ENCODE results near the gene KCNIP3. TPM values are rescaled to one million over a fixed set of nuclear protein-coding genes. Genes with fewer than 3 reads are reported as not detected.

KCNIP3 gene
- total and polyA plus RNA-seq, 9 of the 15 experiments (the other 6 are each of a cell fraction or from before 2014, with no cell fraction given): 0.04 TPM; not detected in 8

DNA sequence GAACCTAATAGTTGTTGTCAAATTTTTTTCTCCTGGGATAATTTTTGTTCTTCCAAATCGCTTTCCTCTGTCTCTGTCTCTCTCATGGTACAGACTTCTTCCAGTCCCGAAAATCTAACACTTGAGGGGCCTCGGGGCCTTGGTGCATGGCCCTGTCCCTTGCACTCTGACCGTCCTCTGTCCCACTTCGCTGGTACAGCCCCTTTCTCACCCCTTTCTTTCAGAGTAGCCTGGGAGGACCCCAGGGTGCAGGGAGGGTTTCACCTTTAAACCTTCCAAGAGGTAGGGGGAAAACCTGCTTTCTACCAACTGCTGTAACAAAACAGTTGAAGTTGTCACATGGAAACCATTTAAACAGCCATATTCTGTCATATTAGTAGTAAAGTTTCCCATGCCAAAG lies 83.1 kb downstream of the KCNIP3 start (continued):
- TF ChIP-seq, protein P1, sequence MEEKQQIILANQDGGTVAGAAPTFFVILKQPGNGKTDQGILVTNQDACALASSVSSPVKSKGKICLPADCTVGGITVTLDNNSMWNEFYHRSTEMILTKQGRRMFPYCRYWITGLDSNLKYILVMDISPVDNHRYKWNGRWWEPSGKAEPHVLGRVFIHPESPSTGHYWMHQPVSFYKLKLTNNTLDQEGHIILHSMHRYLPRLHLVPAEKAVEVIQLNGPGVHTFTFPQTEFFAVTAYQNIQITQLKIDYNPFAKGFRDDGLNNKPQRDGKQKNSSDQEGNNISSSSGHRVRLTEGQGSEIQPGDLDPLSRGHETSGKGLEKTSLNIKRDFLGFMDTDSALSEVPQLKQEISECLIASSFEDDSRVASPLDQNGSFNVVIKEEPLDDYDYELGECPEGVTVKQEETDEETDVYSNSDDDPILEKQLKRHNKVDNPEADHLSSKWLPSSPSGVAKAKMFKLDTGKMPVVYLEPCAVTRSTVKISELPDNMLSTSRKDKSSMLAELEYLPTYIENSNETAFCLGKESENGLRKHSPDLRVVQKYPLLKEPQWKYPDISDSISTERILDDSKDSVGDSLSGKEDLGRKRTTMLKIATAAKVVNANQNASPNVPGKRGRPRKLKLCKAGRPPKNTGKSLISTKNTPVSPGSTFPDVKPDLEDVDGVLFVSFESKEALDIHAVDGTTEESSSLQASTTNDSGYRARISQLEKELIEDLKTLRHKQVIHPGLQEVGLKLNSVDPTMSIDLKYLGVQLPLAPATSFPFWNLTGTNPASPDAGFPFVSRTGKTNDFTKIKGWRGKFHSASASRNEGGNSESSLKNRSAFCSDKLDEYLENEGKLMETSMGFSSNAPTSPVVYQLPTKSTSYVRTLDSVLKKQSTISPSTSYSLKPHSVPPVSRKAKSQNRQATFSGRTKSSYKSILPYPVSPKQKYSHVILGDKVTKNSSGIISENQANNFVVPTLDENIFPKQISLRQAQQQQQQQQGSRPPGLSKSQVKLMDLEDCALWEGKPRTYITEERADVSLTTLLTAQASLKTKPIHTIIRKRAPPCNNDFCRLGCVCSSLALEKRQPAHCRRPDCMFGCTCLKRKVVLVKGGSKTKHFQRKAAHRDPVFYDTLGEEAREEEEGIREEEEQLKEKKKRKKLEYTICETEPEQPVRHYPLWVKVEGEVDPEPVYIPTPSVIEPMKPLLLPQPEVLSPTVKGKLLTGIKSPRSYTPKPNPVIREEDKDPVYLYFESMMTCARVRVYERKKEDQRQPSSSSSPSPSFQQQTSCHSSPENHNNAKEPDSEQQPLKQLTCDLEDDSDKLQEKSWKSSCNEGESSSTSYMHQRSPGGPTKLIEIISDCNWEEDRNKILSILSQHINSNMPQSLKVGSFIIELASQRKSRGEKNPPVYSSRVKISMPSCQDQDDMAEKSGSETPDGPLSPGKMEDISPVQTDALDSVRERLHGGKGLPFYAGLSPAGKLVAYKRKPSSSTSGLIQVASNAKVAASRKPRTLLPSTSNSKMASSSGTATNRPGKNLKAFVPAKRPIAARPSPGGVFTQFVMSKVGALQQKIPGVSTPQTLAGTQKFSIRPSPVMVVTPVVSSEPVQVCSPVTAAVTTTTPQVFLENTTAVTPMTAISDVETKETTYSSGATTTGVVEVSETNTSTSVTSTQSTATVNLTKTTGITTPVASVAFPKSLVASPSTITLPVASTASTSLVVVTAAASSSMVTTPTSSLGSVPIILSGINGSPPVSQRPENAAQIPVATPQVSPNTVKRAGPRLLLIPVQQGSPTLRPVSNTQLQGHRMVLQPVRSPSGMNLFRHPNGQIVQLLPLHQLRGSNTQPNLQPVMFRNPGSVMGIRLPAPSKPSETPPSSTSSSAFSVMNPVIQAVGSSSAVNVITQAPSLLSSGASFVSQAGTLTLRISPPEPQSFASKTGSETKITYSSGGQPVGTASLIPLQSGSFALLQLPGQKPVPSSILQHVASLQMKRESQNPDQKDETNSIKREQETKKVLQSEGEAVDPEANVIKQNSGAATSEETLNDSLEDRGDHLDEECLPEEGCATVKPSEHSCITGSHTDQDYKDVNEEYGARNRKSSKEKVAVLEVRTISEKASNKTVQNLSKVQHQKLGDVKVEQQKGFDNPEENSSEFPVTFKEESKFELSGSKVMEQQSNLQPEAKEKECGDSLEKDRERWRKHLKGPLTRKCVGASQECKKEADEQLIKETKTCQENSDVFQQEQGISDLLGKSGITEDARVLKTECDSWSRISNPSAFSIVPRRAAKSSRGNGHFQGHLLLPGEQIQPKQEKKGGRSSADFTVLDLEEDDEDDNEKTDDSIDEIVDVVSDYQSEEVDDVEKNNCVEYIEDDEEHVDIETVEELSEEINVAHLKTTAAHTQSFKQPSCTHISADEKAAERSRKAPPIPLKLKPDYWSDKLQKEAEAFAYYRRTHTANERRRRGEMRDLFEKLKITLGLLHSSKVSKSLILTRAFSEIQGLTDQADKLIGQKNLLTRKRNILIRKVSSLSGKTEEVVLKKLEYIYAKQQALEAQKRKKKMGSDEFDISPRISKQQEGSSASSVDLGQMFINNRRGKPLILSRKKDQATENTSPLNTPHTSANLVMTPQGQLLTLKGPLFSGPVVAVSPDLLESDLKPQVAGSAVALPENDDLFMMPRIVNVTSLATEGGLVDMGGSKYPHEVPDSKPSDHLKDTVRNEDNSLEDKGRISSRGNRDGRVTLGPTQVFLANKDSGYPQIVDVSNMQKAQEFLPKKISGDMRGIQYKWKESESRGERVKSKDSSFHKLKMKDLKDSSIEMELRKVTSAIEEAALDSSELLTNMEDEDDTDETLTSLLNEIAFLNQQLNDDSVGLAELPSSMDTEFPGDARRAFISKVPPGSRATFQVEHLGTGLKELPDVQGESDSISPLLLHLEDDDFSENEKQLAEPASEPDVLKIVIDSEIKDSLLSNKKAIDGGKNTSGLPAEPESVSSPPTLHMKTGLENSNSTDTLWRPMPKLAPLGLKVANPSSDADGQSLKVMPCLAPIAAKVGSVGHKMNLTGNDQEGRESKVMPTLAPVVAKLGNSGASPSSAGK (IDR thresholded peaks at IDR 0.05): no peak
- no peak for TF ChIP-seq GATAD2A (IDR thresholded peaks at IDR 0.05)
- TF ChIP-seq SETDB1 (IDR thresholded peaks at IDR 0.05; ENCODE audit: low read length): no peak
- no peak for TF ChIP-seq YBX1 (IDR thresholded peaks at IDR 0.05)
- TF ChIP-seq EWSR1 (IDR thresholded peaks at IDR 0.05; ENCODE audit: borderline replicate concordance, low read depth, partially characterized antibody): no peak
- TF ChIP-seq, protein P2, sequence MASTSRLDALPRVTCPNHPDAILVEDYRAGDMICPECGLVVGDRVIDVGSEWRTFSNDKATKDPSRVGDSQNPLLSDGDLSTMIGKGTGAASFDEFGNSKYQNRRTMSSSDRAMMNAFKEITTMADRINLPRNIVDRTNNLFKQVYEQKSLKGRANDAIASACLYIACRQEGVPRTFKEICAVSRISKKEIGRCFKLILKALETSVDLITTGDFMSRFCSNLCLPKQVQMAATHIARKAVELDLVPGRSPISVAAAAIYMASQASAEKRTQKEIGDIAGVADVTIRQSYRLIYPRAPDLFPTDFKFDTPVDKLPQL (IDR thresholded peaks at IDR 0.05; ENCODE audit: extremely low read depth, insufficient read length): no peak

Measured in K562 (cell line).